ENCODE data around the gene MMRN1. TPM values are rescaled to one million over a fixed set of nuclear protein-coding genes. Genes with fewer than 3 reads are reported as not detected.
"Not testable (repeated sequence)": the region's sequence is repeated elsewhere in the genome, so short reads cannot be mapped to it uniquely, and the experiment has no call there.

MMRN1 gene
- total RNA-seq, 1 donor from 2014 or later: 2.4 TPM

- no peaks in the 10 kb centered on the region for H3K9me3 ChIP-seq (replicated peaks)
- no peaks in the 10 kb centered on the region for H3K36me3 ChIP-seq
- no peak for DNase-seq
- no peak overlapping the region for H3K4me3 ChIP-seq
- no peaks in the 10 kb centered on the region for H3K27me3 ChIP-seq (ENCODE audit: low read depth)
- TF ChIP-seq, protein P1, sequence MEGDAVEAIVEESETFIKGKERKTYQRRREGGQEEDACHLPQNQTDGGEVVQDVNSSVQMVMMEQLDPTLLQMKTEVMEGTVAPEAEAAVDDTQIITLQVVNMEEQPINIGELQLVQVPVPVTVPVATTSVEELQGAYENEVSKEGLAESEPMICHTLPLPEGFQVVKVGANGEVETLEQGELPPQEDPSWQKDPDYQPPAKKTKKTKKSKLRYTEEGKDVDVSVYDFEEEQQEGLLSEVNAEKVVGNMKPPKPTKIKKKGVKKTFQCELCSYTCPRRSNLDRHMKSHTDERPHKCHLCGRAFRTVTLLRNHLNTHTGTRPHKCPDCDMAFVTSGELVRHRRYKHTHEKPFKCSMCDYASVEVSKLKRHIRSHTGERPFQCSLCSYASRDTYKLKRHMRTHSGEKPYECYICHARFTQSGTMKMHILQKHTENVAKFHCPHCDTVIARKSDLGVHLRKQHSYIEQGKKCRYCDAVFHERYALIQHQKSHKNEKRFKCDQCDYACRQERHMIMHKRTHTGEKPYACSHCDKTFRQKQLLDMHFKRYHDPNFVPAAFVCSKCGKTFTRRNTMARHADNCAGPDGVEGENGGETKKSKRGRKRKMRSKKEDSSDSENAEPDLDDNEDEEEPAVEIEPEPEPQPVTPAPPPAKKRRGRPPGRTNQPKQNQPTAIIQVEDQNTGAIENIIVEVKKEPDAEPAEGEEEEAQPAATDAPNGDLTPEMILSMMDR (IDR thresholded peaks at IDR 0.05; ENCODE audit: borderline replicate concordance): no peak
- no peaks in the 10 kb centered on the region for H3K4me1 ChIP-seq
- intact Hi-C loops (cut with micrococcal nuclease): no loop called here
- no peak overlapping the region for H3K27ac ChIP-seq (replicated peaks)
Measured at GRCh38 chr4:89899854-89900253, 5.2 kb downstream of the MMRN1 start.

DNA sequence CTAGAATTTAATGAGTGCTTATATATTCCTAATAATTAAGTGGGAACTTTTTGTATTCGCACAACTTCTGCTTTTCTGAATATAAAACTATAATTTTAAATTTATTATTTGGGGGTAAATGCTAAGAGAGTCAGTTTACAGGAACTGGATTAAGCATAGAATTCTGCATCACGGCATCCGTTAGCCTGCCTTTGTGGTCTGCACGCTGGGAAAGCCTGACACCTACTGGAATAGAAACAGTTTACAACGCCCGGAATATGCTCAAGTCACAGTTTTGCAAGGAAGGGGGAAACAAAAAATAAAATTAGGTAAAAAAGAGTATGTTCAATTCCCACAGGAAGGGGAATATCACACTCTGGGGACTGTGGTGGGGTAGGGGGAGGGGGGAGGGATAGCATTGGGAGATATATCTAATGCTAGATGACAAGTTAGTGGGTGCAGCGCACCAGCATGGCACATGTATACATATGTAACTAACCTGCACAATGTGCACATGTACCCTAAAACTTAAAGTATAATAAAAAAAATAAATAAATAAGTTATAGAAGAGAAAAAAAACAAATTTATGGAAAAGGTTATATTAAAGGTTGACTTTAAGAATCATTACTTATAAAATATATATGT, 7.3 kb downstream of the MMRN1 start:
- H3K36me3 ChIP-seq; H3K4me1 ChIP-seq; intact Hi-C loops (cut with micrococcal nuclease); H3K27me3 ChIP-seq (ENCODE audit: low read depth); H3K9me3 ChIP-seq (replicated peaks); H3K27ac ChIP-seq (replicated peaks); H3K4me3 ChIP-seq: not testable (repeated sequence)
- TF ChIP-seq, protein P1 (IDR thresholded peaks at IDR 0.05; ENCODE audit: borderline replicate concordance): peak; percentile 78
- peak; percentile 17 for DNase-seq

DNA sequence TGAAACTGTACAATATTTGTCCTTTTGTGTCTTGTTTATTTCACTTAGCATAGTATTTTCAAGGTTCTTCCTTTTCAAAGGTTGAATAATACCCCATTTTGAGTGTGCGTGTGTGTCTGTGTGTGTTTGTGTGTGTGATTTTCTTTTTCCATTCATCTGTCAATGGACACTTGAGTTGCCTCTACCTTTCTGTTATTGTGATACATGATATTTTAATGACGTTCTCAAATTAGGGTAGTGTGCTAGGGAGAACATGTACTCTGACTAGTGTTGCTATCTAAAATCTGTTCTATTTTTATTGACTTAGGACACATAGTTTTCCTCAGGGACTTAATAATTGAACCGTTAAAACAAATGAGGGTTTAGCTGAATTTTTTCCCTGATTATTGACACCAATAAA, 9.9 kb downstream of the MMRN1 start:
- no peaks in the 10 kb centered on the region for H3K36me3 ChIP-seq
- H3K27ac ChIP-seq (replicated peaks): no peak overlapping the region
- H3K4me1 ChIP-seq: no peaks in the 10 kb centered on the region
- intact Hi-C loops (cut with micrococcal nuclease): no loop called here
- H3K4me3 ChIP-seq: no peak overlapping the region
- H3K27me3 ChIP-seq (ENCODE audit: low read depth): no peaks in the 10 kb centered on the region
- H3K9me3 ChIP-seq (replicated peaks): no peaks in the 10 kb centered on the region
- TF ChIP-seq, protein P1 (IDR thresholded peaks at IDR 0.05; ENCODE audit: borderline replicate concordance): no peak
- DNase-seq: no peak

DNA sequence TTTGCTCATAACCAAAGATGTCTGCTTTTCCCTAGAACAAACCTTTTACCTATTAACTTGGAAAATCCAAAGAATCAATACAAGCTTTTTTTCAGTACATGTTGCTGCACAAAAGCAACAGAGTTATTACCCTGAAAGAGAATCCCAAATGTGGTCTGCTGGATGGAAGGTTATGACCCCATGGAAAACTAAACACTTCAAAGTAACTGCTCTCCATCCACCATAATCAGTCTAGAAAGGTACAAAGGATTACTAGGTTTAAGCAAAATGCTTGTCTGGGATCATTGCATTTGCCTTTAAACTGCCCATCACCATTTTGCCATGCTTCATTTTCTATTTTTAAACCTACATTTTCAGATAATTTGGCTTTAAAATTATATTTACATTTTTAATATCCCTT, 11.7 kb downstream of the MMRN1 start:
- intact Hi-C loops (cut with micrococcal nuclease): no loop called here

DNA sequence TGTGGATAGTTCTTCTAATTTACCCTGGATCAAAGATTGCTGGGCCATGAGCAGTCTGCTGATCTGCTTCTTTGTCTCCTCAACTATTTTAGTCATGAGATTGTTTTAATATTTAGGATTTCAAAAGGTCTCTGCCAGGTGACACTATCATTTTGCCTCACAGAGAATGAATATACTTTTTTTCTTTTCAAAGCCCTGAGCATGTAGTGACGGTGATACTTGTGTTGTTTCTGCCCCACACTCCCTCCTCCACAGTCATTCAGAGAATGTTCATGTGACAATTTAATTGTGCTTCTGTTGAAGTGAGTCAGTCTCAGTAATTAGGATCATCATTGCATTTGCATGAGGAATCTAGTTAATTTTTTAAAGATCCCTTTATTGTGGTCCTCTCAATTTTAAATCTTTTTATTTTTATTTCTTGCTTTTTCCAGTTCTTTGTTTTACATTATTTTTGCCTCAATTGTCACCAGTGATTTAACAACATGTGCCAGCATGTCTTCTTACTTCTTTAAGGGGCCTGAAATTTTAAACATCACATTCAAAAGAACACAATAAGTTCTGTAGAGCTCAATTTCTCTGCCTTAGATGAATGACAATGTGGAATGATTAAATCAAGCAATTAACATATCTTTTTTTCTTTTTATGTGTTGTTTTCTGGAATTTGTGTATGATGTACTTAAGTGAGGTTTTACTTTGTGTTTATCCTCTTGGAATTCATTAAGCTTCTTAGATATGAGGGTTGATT, 12.3 kb downstream of the MMRN1 start:
- Histone ChIP-seq H3K36me3 (no peaks in the 10 kb centered on the region), H3K27me3 (ENCODE audit: low read depth) (no peaks in the 10 kb centered on the region), H3K9me3 (replicated peaks) (no peaks in the 10 kb centered on the region), H3K4me3 (no peak overlapping the region), H3K4me1 (no peaks in the 10 kb centered on the region), H3K27ac (replicated peaks) (no peak overlapping the region)
- TF ChIP-seq, protein P1 (IDR thresholded peaks at IDR 0.05; ENCODE audit: borderline replicate concordance): no peak
- intact Hi-C loops (cut with micrococcal nuclease): no loop called here
- no peak for DNase-seq

More for the DNA sequence above, 11.7 kb downstream of the MMRN1 start:
- Histone ChIP-seq H3K4me1 (no peaks in the 10 kb centered on the region), H3K36me3 (no peaks in the 10 kb centered on the region), H3K9me3 (replicated peaks) (no peaks in the 10 kb centered on the region), H3K27ac (replicated peaks) (no peak overlapping the region), H3K27me3 (ENCODE audit: low read depth) (no peaks in the 10 kb centered on the region), H3K4me3 (no peak overlapping the region)
- TF ChIP-seq, protein P1 (IDR thresholded peaks at IDR 0.05; ENCODE audit: borderline replicate concordance): no peak
- no peak for DNase-seq
